NCI-H1930 (cell line): Measurements from ENCODE around the gene SGK1.
"Not testable (repeated sequence)": the region's sequence is repeated elsewhere in the genome, so short reads cannot be mapped to it uniquely, and the experiment has no call there.

Experiments used
- DNase-seq, 2 experiments: peaks; one replicate each; lab custom pipeline; 2025; lab: John Stamatoyannopoulos, UW

Gene SGK1

GRCh38 chr6:134304381-134304780, 13.5 kb downstream of the SGK1 start:
- not testable (repeated sequence) for DNase-seq

GRCh38 chr6:134303891-134304290, 14.0 kb downstream of the SGK1 start:
- no peak for DNase-seq

- DNase-seq = no peak
Observed at GRCh38 chr6:134299236-134299635, 18.7 kb downstream of the SGK1 start.

GRCh38 chr6:134296762-134297161, 21.1 kb downstream of the SGK1 start:
- DNase-seq = no peak

GRCh38 chr6:134295953-134296553, 21.9 kb downstream of the SGK1 start:
- DNase-seq = no peak

- no peak for DNase-seq
Observed at GRCh38 chr6:134293659-134294161, 24.2 kb downstream of the SGK1 start.

GRCh38 chr6:134291156-134291555, 26.8 kb downstream of the SGK1 start:
- no peak for DNase-seq

GRCh38 chr6:134289204-134289575, 28.7 kb downstream of the SGK1 start:
- DNase-seq = no peak

- DNase-seq = no peak
Observed at GRCh38 chr6:134288538-134289203, 29.2 kb downstream of the SGK1 start.

- DNase-seq = no peak
Observed at GRCh38 chr6:134287859-134288537, 29.9 kb downstream of the SGK1 start.

- DNase-seq = no peak
Observed at GRCh38 chr6:134282816-134283215, 35.1 kb downstream of the SGK1 start.

GRCh38 chr6:134281388-134281787, 36.5 kb downstream of the SGK1 start:
- no peak for DNase-seq

- DNase-seq = no peak
Observed at GRCh38 chr6:134278000-134278399, 39.9 kb downstream of the SGK1 start.

GRCh38 chr6:134276891-134277377, 41.0 kb downstream of the SGK1 start:
- DNase-seq = not testable (repeated sequence)

GRCh38 chr6:134272374-134272773, 45.5 kb downstream of the SGK1 start:
- DNase-seq = no peak

- DNase-seq = no peak
Observed at GRCh38 chr6:134267917-134268361, 50.0 kb downstream of the SGK1 start.

- DNase-seq = no peak
Observed at GRCh38 chr6:134266776-134267175, 51.1 kb downstream of the SGK1 start.

- no peak for DNase-seq
Observed at GRCh38 chr6:134261766-134262165, 56.1 kb downstream of the SGK1 start.

GRCh38 chr6:134258849-134259306, 59.0 kb downstream of the SGK1 start:
- no peak for DNase-seq

- no peak for DNase-seq
Observed at GRCh38 chr6:134257516-134257915, 60.4 kb downstream of the SGK1 start.

- no peak for DNase-seq
Observed at GRCh38 chr6:134256862-134257261, 61.0 kb downstream of the SGK1 start.

- not testable (repeated sequence) for DNase-seq
Observed at GRCh38 chr6:134255280-134255679, 62.6 kb downstream of the SGK1 start.

- DNase-seq = no peak
Observed at GRCh38 chr6:134254118-134254517, 63.8 kb downstream of the SGK1 start.
